GM23338 (cell line): ENCODE results near the gene SORBS1. TPM values are rescaled to one million over a fixed set of nuclear protein-coding genes. Genes with fewer than 3 reads are reported as not detected.

ENCODE experiments used
- CREB1 ChIP-seq: fragments of 250-450 bp; sonication (Bioruptor Pico); IDR thresholded peaks from 2 replicates; pipeline ENCODE4 v1.5.0; 2020; ENCODE audit warnings: low read depth, mild to moderate bottlenecking, moderate library complexity
- CTCF ChIP-seq, 2 experiments: fragments of 200-600 bp in 1 of 2; sonication (generic) in 1 of 2; conservative IDR thresholded peaks; 2 replicates each; pipeline versions ENCODE4 v1.5.1 to v1.6.1; 2016 to 2017; ENCODE audit warnings: antibody characterized with exemption in 2 of 2, low read depth in 2 of 2, mild to moderate bottlenecking in 2 of 2, moderate library complexity in 1 of 2
- EZH2 ChIP-seq: fragments of 200-600 bp; sonication (generic); IDR thresholded peaks from one replicate; pipeline ENCODE4 v1.8.0; 2017; ENCODE audit warnings: antibody characterized with exemption, mild to moderate bottlenecking, low read depth; ENCODE audit not compliant: unreplicated experiment
- EZH2phosphoT487 ChIP-seq: fragments of 200-600 bp; sonication (generic); IDR thresholded peaks from one replicate; pipeline ENCODE4 v1.8.1; 2018; ENCODE audit warnings: antibody characterized with exemption; ENCODE audit not compliant: unreplicated experiment
- JUNB ChIP-seq: IDR thresholded peaks from one replicate; pipeline ENCODE4 v1.6.1; 2016; ENCODE audit warnings: antibody characterized with exemption; ENCODE audit not compliant: unreplicated experiment
- NANOG ChIP-seq: IDR thresholded peaks from 2 replicates; pipeline ENCODE4 v1.6.1; 2016; ENCODE audit warnings: antibody characterized with exemption, borderline replicate concordance
- POLR2AphosphoS5 ChIP-seq: IDR thresholded peaks from 2 replicates; pipeline ENCODE4 v1.6.1; 2016; ENCODE audit warnings: antibody characterized with exemption, low read depth
- STAT1 ChIP-seq: IDR thresholded peaks from one replicate; pipeline ENCODE4 v1.6.1; 2016; ENCODE audit warnings: antibody characterized with exemption; ENCODE audit not compliant: unreplicated experiment
- ZNF114 ChIP-seq: fragments of 250-450 bp; sonication (Bioruptor Pico); IDR thresholded peaks from 2 replicates; pipeline ENCODE4 v1.5.0; 2020; ENCODE audit warnings: mild to moderate bottlenecking, moderate library complexity
- polyA plus RNA-seq: library from polyadenylated mRNA; unstranded; fragments of >200 nt; fragmentation: Nextera tagmentation; extraction: Ambion mirVana; gene quantifications from 2 replicates; pipeline ENCODE4 v1.2.1, GENCODE V29; 2016
- total RNA-seq: library from RNA; depleted of rRNA; stranded (reverse); fragments of >200 nt; shearing (Covaris generic); gene quantifications from 2 replicates; pipeline ENCODE4 v1.2.3, GENCODE V29; 2014
- TF ChIP-seq, protein P1 (sequence below): fragments of 250-450 bp; sonication (Bioruptor Pico); IDR thresholded peaks from 2 replicates; pipeline ENCODE4 v1.5.0; 2020; ENCODE audit warnings: mild to moderate bottlenecking, moderate library complexity
- TF ChIP-seq, protein P2 (sequence below): IDR thresholded peaks from 2 replicates; pipeline ENCODE4 v1.6.1; 2016; ENCODE audit warnings: antibody characterized with exemption

The SORBS1 gene
- total and polyA plus RNA-seq, 2 experiments from 2014 or later: 47.7 to 51.5 TPM

GRCh38 chr10:95288303-95288702 lies 272.9 kb downstream of the SORBS1 start (continued):
- TF ChIP-seq, protein P1, sequence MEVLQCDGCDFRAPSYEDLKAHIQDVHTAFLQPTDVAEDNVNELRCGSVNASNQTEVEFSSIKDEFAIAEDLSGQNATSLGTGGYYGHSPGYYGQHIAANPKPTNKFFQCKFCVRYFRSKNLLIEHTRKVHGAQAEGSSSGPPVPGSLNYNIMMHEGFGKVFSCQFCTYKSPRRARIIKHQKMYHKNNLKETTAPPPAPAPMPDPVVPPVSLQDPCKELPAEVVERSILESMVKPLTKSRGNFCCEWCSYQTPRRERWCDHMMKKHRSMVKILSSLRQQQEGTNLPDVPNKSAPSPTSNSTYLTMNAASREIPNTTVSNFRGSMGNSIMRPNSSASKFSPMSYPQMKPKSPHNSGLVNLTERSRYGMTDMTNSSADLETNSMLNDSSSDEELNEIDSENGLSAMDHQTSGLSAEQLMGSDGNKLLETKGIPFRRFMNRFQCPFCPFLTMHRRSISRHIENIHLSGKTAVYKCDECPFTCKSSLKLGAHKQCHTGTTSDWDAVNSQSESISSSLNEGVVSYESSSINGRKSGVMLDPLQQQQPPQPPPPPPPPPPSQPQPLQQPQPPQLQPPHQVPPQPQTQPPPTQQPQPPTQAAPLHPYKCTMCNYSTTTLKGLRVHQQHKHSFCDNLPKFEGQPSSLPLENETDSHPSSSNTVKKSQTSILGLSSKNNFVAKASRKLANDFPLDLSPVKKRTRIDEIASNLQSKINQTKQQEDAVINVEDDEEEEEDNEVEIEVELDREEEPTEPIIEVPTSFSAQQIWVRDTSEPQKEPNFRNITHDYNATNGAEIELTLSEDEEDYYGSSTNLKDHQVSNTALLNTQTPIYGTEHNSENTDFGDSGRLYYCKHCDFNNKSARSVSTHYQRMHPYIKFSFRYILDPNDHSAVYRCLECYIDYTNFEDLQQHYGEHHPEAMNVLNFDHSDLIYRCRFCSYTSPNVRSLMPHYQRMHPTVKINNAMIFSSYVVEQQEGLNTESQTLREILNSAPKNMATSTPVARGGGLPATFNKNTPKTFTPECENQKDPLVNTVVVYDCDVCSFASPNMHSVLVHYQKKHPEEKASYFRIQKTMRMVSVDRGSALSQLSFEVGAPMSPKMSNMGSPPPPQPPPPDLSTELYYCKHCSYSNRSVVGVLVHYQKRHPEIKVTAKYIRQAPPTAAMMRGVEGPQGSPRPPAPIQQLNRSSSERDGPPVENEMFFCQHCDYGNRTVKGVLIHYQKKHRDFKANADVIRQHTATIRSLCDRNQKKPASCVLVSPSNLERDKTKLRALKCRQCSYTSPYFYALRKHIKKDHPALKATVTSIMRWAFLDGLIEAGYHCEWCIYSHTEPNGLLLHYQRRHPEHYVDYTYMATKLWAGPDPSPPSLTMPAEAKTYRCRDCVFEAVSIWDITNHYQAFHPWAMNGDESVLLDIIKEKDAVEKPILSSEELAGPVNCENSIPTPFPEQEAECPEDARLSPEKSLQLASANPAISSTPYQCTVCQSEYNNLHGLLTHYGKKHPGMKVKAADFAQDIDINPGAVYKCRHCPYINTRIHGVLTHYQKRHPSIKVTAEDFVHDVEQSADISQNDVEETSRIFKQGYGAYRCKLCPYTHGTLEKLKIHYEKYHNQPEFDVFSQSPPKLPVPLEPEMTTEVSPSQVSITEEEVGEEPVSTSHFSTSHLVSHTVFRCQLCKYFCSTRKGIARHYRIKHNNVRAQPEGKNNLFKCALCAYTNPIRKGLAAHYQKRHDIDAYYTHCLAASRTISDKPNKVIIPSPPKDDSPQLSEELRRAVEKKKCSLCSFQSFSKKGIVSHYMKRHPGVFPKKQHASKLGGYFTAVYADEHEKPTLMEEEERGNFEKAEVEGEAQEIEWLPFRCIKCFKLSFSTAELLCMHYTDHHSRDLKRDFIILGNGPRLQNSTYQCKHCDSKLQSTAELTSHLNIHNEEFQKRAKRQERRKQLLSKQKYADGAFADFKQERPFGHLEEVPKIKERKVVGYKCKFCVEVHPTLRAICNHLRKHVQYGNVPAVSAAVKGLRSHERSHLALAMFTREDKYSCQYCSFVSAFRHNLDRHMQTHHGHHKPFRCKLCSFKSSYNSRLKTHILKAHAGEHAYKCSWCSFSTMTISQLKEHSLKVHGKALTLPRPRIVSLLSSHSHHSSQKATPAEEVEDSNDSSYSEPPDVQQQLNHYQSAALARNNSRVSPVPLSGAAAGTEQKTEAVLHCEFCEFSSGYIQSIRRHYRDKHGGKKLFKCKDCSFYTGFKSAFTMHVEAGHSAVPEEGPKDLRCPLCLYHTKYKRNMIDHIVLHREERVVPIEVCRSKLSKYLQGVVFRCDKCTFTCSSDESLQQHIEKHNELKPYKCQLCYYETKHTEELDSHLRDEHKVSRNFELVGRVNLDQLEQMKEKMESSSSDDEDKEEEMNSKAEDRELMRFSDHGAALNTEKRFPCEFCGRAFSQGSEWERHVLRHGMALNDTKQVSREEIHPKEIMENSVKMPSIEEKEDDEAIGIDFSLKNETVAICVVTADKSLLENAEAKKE (CRISPR knock-in tag): no peak
- TF ChIP-seq NANOG (no peak), JUNB (no peak), EZH2 (no peak), CREB1 (CRISPR knock-in tag) (no peak), POLR2AphosphoS5 (no peak), ZNF114 (CRISPR knock-in tag) (no peak), STAT1 (no peak), EZH2phosphoT487 (no peak), CTCF (conservative IDR thresholded peaks at IDR 0.05; ENCODE audit: low read depth in 2 of 2) (no peak)
- TF ChIP-seq, protein P2, sequence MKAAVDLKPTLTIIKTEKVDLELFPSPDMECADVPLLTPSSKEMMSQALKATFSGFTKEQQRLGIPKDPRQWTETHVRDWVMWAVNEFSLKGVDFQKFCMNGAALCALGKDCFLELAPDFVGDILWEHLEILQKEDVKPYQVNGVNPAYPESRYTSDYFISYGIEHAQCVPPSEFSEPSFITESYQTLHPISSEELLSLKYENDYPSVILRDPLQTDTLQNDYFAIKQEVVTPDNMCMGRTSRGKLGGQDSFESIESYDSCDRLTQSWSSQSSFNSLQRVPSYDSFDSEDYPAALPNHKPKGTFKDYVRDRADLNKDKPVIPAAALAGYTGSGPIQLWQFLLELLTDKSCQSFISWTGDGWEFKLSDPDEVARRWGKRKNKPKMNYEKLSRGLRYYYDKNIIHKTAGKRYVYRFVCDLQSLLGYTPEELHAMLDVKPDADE: no peak
